T-helper 2 cell treated with Interferon-gamma antibody and Interleukin-4, amounts not matched to agents 100 ng/mL and 5 ng/mL, for 36 hours (primary cell): ENCODE data around the gene MYO1B. TPM values are rescaled to one million over a fixed set of nuclear protein-coding genes. Genes with fewer than 3 reads are reported as not detected.

ENCODE experiments used
- intact Hi-C: fragments of 100-400 bp; cut with micrococcal nuclease; formaldehyde crosslinking; loops from one replicate; pipeline ENCODE4 v1.15.1; 2023
- total RNA-seq: library from RNA; stranded (reverse); gene quantifications from 2 replicates; pipeline ENCODE4 v1.2.3, GENCODE V29; 2022

MYO1B gene
- total RNA-seq, 1 donor from 2014 or later: 2.8 TPM

- intact Hi-C loops: no loop called here
Measured at GRCh38 chr2:191255756-191256312, 10.6 kb downstream of the MYO1B start.

GRCh38 chr2:191257934-191258333, 12.7 kb downstream of the MYO1B start:
- intact Hi-C loops: no loop called here

- intact Hi-C loops: no loop called here
Measured at GRCh38 chr2:191258996-191259395, 13.8 kb downstream of the MYO1B start.

GRCh38 chr2:191262436-191262835, 17.2 kb downstream of the MYO1B start:
- intact Hi-C loops: no loop called here

- intact Hi-C loops: no loop called here
Measured at GRCh38 chr2:191263050-191263449, 17.8 kb downstream of the MYO1B start.

- intact Hi-C loops: no loop called here
Measured at GRCh38 chr2:191264647-191265081, 19.5 kb downstream of the MYO1B start.

- intact Hi-C loops: no loop called here
Measured at GRCh38 chr2:191265311-191266170, 20.3 kb downstream of the MYO1B start.

GRCh38 chr2:191266201-191266600, 21.0 kb downstream of the MYO1B start:
- intact Hi-C loops: no loop called here

GRCh38 chr2:191268596-191268995, 23.4 kb downstream of the MYO1B start:
- intact Hi-C loops: no loop called here

- intact Hi-C loops: no loop called here
Measured at GRCh38 chr2:191270306-191271161, 25.3 kb downstream of the MYO1B start.

- intact Hi-C loops: no loop called here
Measured at GRCh38 chr2:191272064-191272463, 26.9 kb downstream of the MYO1B start.

GRCh38 chr2:191274413-191274815, 29.2 kb downstream of the MYO1B start:
- intact Hi-C loops: no loop called here

- intact Hi-C loops: no loop called here
Measured at GRCh38 chr2:191276792-191277465, 31.7 kb downstream of the MYO1B start.

GRCh38 chr2:191280290-191280689, 35.1 kb downstream of the MYO1B start:
- intact Hi-C loops: no loop called here

- intact Hi-C loops: no loop called here
Measured at GRCh38 chr2:191280834-191281756, 35.9 kb downstream of the MYO1B start.

GRCh38 chr2:191285252-191285651, 40.0 kb downstream of the MYO1B start:
- intact Hi-C loops: no loop called here

GRCh38 chr2:191287820-191288219, 42.6 kb downstream of the MYO1B start:
- intact Hi-C loops: no loop called here

- intact Hi-C loops: no loop called here
Measured at GRCh38 chr2:191289049-191289448, 43.8 kb downstream of the MYO1B start.

- intact Hi-C loops: no loop called here
Measured at GRCh38 chr2:191291471-191291870, 46.3 kb downstream of the MYO1B start.

GRCh38 chr2:191292869-191293268, 47.7 kb downstream of the MYO1B start:
- intact Hi-C loops: no loop called here
